Uterus (tissue), 2 donors: ENCODE results near the gene AZIN2.

Experiments
- CTCF ChIP-seq, 4 experiments: fragments of 200-600 bp in 2 of 4; fragments of 450-650 bp in 2 of 4; sonication (generic) in 2 of 4; IDR thresholded peaks; one replicate each; pipeline ENCODE4 v1.5.1; 2016 to 2019; ENCODE audit warnings: antibody characterized with exemption in 4 of 4, mild to moderate bottlenecking in 2 of 4, moderate library complexity in 1 of 4
- POLR2A ChIP-seq, 2 donors: fragments of 450-650 bp; IDR thresholded peaks; one replicate each; pipeline ENCODE4 v1.6.1; 2016; ENCODE audit warnings: antibody characterized with exemption in 2 of 2, mild to moderate bottlenecking in 1 of 2, moderate library complexity in 1 of 2

GRCh38 chr1:33117440-33118085, 36.6 kb downstream of the AZIN2 start:
- TF ChIP-seq CTCF (IDR thresholded peaks at IDR 0.05): no peak
- no peak for TF ChIP-seq POLR2A (IDR thresholded peaks at IDR 0.05)
